ENCODE data around the gene ADAMTS7. TPM values are rescaled to one million over a fixed set of nuclear protein-coding genes. Genes with fewer than 3 reads are reported as not detected.

ADAMTS7 gene
- total and polyA plus RNA-seq, 2 donors (not counting 1 experiment from before 2014, with no cell fraction given): 0.10 to 16.6 TPM

DNA sequence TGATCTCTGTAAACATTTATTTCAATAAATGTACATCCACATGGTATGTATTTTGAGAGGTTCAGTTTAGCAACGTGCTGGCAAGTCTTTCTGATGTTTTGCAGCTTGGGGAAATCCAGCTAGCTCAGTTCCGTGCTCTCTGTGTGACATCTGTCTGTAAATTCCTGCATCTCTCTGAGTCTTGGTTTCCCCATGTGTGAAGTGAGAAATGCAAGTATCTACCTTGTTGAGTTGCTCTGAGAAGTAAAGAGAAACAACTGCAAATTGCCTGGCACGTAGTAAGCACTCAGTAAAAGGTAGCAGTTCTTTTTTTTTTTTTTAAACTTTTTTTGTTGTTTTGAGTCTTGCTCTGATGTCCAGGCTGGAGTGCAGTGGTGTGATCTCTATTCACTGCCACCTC lies 31.3 kb upstream of the ADAMTS7 start:
- no peak overlapping the region for H3K4me2 ChIP-seq (replicated peaks; ENCODE audit: low read depth, low read length, poor library complexity, severe bottlenecking)
- ChIA-PET CTCF (interaction anchor here (0.6 to 1.2 kb wide), 3 partner anchors 17 to 200 kb away, joined by 3 to 4 read pairs (median 4); partner anchors contain the start of gene ADAMTS7), POLR2A (no interaction called here)
- H3K9ac ChIP-seq (ENCODE audit: low read length): no peak overlapping the region
- H3K4me3 ChIP-seq (ENCODE audit: control extremely low read depth in 1 of 5, extremely low read depth in 1 of 5, insufficient read depth in 1 of 5, low read depth in 2 of 5, low read length in 4 of 5): no peak overlapping the region
- Mint-ChIP-seq H3K4me3 (no peak overlapping the region), H3K27ac (no peak overlapping the region), H3K9me3 (ENCODE audit: insufficient read depth) (no peaks in the 10 kb centered on the region), H3K27me3 (no peaks in the 10 kb centered on the region), H3K4me1 (peaks cover 10% of the 10 kb centered on the region)
- intact Hi-C loops (cut with micrococcal nuclease): no loop called here
- TF ChIP-seq, protein P1, sequence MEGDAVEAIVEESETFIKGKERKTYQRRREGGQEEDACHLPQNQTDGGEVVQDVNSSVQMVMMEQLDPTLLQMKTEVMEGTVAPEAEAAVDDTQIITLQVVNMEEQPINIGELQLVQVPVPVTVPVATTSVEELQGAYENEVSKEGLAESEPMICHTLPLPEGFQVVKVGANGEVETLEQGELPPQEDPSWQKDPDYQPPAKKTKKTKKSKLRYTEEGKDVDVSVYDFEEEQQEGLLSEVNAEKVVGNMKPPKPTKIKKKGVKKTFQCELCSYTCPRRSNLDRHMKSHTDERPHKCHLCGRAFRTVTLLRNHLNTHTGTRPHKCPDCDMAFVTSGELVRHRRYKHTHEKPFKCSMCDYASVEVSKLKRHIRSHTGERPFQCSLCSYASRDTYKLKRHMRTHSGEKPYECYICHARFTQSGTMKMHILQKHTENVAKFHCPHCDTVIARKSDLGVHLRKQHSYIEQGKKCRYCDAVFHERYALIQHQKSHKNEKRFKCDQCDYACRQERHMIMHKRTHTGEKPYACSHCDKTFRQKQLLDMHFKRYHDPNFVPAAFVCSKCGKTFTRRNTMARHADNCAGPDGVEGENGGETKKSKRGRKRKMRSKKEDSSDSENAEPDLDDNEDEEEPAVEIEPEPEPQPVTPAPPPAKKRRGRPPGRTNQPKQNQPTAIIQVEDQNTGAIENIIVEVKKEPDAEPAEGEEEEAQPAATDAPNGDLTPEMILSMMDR (IDR thresholded peaks at IDR 0.05): no peak
- no peak for TF ChIP-seq EZH2 (IDR thresholded peaks at IDR 0.05; ENCODE audit: borderline replicate concordance, insufficient read depth, low read depth, low read length, poor library complexity, severe bottlenecking)
- no peaks in the 10 kb centered on the region for H4K20me1 ChIP-seq (ENCODE audit: control insufficient read depth, insufficient read depth, low read length, poor library complexity, severe bottlenecking)
- no peaks in the 10 kb centered on the region for H3K9me3 ChIP-seq (ENCODE audit: control extremely low read depth in 1 of 3, control insufficient read depth in 2 of 3, insufficient read depth in 1 of 3, low read length in 2 of 3)
- peaks cover 0 to 10% of the 10 kb centered on the region in 2 donors for H3K4me1 ChIP-seq (ENCODE audit: control insufficient read depth in 2 of 2, insufficient read depth in 2 of 2, low read length in 2 of 2)
- H3K27ac ChIP-seq (ENCODE audit: low read length in 2 of 2): no peak overlapping the region
- ATAC-seq (ENCODE audit: low read depth) (no peak), DNase-seq (no peak)
- H2AFZ ChIP-seq (ENCODE audit: insufficient read depth, low read depth, low read length, poor library complexity, severe bottlenecking): no peak overlapping the region
- WGBS (ENCODE audit: insufficient coverage): 68% methylated on average over 3 of the region's 3 CpGs
- H3K27me3 ChIP-seq (replicated peaks in 1 of 4; ENCODE audit: control extremely low read depth in 1 of 4, control insufficient read depth in 3 of 4, insufficient read depth in 4 of 4, low read length in 3 of 4): no peaks in the 10 kb centered on the region
- no peaks in the 10 kb centered on the region for H3K36me3 ChIP-seq (replicated peaks in 1 of 2; ENCODE audit: control extremely low read depth in 1 of 2, control insufficient read depth in 1 of 2, extremely low read depth in 1 of 2, insufficient read depth in 2 of 2, low read length in 1 of 2)
- H3K79me2 ChIP-seq (ENCODE audit: control insufficient read depth, insufficient read depth, low read length): no peaks in the 10 kb centered on the region

DNA sequence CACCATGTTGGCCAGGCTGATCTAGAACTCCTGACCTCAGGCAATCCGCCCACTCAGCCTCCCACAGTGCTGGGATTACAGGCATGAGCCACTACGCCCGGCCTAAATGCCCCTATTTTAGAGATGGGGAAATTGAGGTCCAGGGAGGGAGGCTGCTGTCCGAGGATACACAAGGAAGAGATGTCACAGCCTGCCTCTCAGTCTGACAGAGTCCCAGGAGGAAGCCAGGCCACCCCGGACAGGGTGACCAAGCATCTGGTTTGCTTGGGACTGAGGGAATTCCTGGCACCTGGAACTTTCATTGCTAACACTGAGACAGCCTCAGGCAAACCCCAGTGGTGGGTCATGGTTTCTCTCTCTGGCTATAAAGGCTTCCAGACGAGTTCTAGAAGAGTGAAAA lies 30.6 kb upstream of the ADAMTS7 start:
- H3K27me3 ChIP-seq (replicated peaks in 1 of 4; ENCODE audit: control extremely low read depth in 1 of 4, control insufficient read depth in 3 of 4, insufficient read depth in 4 of 4, low read length in 3 of 4): no peaks in the 10 kb centered on the region
- no peaks in the 10 kb centered on the region for H3K36me3 ChIP-seq (replicated peaks in 1 of 2; ENCODE audit: control extremely low read depth in 1 of 2, control insufficient read depth in 1 of 2, extremely low read depth in 1 of 2, insufficient read depth in 2 of 2, low read length in 1 of 2)
- H3K9me3 Mint-ChIP-seq (ENCODE audit: insufficient read depth): no peaks in the 10 kb centered on the region
- intact Hi-C loops (cut with micrococcal nuclease): no loop called here
- TF ChIP-seq, protein P1 (IDR thresholded peaks at IDR 0.05): no peak
- TF ChIP-seq EZH2 (IDR thresholded peaks at IDR 0.05; ENCODE audit: borderline replicate concordance, insufficient read depth, low read depth, low read length, poor library complexity, severe bottlenecking): no peak
- peaks cover 10% of the 10 kb centered on the region for H3K4me1 Mint-ChIP-seq
- no peak overlapping the region for H3K27ac ChIP-seq (ENCODE audit: low read length in 2 of 2)
- no peaks in the 10 kb centered on the region for H3K79me2 ChIP-seq (ENCODE audit: control insufficient read depth, insufficient read depth, low read length)
- H3K9me3 ChIP-seq (ENCODE audit: control extremely low read depth in 1 of 3, control insufficient read depth in 2 of 3, insufficient read depth in 1 of 3, low read length in 2 of 3): no peaks in the 10 kb centered on the region
- no peak overlapping the region for H3K4me3 ChIP-seq (ENCODE audit: control extremely low read depth in 1 of 5, extremely low read depth in 1 of 5, insufficient read depth in 1 of 5, low read depth in 2 of 5, low read length in 4 of 5)
- CTCF ChIA-PET: interaction anchor here (1.2 kb wide), 1 partner anchor 30 kb away, joined by 4 read pairs; the partner anchor contains the start of gene ADAMTS7
- no peaks in the 10 kb centered on the region for H3K27me3 Mint-ChIP-seq
- peaks cover 0 to 10% of the 10 kb centered on the region in 2 donors for H3K4me1 ChIP-seq (ENCODE audit: control insufficient read depth in 2 of 2, insufficient read depth in 2 of 2, low read length in 2 of 2)
- no peak overlapping the region for H3K9ac ChIP-seq (ENCODE audit: low read length)
- WGBS (ENCODE audit: insufficient coverage): 76% methylated on average over 6 of the region's 6 CpGs
- no peaks in the 10 kb centered on the region for H4K20me1 ChIP-seq (ENCODE audit: control insufficient read depth, insufficient read depth, low read length, poor library complexity, severe bottlenecking)
- no peak overlapping the region for H3K4me3 Mint-ChIP-seq
- DNase-seq: no peak
- H2AFZ ChIP-seq (ENCODE audit: insufficient read depth, low read depth, low read length, poor library complexity, severe bottlenecking): no peak overlapping the region
- no peak overlapping the region for H3K4me2 ChIP-seq (replicated peaks; ENCODE audit: low read depth, low read length, poor library complexity, severe bottlenecking)
- no peak overlapping the region for H3K27ac Mint-ChIP-seq
- no peak for ATAC-seq (ENCODE audit: low read depth)
- POLR2A ChIA-PET: no interaction called here

Measured in B cell (primary cell).